Measurements from ENCODE around the gene TWIST2. TPM values are rescaled to one million over a fixed set of nuclear protein-coding genes. Genes with fewer than 3 reads are reported as not detected.

Gene TWIST2
- total RNA-seq, 1 experiment from 2014 or later: 0.22 TPM

DNA sequence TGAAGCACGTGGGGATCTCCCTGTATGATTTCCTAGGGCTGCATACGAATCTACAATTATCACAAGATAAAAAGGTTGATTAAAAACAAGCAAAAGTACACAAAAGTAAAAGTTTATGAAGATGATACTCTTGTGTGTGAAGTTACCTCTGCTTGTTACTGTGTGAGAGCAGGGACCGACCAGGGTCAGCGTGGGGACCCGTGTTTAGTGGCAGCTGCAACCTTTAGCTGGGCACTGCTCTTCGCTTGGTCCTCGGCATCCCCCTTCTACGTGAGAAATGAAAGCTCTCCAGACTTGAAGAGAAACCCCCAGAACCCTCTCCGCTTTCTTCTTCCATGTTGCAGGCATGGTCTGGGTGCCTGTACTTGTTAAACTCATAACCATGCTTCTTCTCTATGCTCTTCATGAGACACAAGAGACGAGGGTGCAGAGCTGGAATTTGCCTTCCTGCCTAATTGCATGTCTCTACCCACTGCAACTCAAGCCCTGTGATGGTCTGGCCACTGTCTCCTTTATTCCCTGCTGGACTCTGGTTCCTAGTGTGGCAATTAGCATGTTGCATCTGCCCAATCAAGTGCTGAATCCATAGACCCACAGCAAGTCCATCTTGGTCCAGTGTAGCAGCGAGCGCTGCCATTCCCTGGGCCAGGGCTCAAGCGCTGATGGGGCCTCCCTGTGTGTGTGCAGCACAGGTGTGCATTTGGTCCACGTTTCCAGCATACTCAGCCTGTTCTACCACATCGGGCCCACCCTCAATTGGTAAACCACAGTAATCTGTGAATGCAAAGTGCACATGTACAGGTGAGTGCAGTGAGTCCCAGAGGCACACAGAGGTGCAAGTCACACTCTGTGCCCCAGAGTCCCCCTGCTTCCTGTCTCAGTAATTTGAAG, 88.5 kb downstream of the TWIST2 start:
- H2BK15ac ChIP-seq (ENCODE audit: low read depth, low read length): no peak overlapping the region
- no peaks in the 10 kb centered on the region for H3K79me2 ChIP-seq (ENCODE audit: insufficient read depth, low read length)
- H3K23ac ChIP-seq (ENCODE audit: insufficient read length, low read depth, low read length): no peak overlapping the region
- H3K9ac ChIP-seq (ENCODE audit: extremely low read depth, insufficient read length, low read length): no peak overlapping the region
- no peak overlapping the region for H3K4ac ChIP-seq (ENCODE audit: low read depth, low read length)
- no peaks in the 10 kb centered on the region for H3K27me3 ChIP-seq (ENCODE audit: insufficient read depth, low read length)
- no peaks in the 10 kb centered on the region for H3K79me1 ChIP-seq (ENCODE audit: insufficient read depth, low read depth, low read length, poor library complexity, severe bottlenecking)
- no peak overlapping the region for H4K5ac ChIP-seq (ENCODE audit: insufficient read length, low read depth, low read length)
- no peak overlapping the region for H3K14ac ChIP-seq (ENCODE audit: insufficient read depth, low read length)
- H3K4me2 ChIP-seq (ENCODE audit: insufficient read depth, insufficient read length, low read length): no peak overlapping the region
- H4K8ac ChIP-seq (replicated peaks; ENCODE audit: insufficient read length, low read depth, low read length): no peak overlapping the region
- no peak overlapping the region for H2AFZ ChIP-seq (ENCODE audit: low read length)
- H3K4me1 ChIP-seq (ENCODE audit: insufficient read depth, low read length): no peaks in the 10 kb centered on the region
- H3K56ac ChIP-seq (ENCODE audit: insufficient read length, low read depth, low read length): no peak overlapping the region
- no peak overlapping the region for H3K18ac ChIP-seq (ENCODE audit: insufficient read length, low read depth, low read length)
- WGBS (ENCODE audit: extremely low coverage, insufficient read length, low lambda C conversion rate): no CpG with 5 or more reads among the region's 15 CpGs
- H2BK120ac ChIP-seq (ENCODE audit: low read depth, low read length, poor library complexity, severe bottlenecking): no peak overlapping the region
- no peak overlapping the region for H2AK5ac ChIP-seq (ENCODE audit: insufficient read length, low read length)
- Mint-ChIP-seq H3K9me3 (no peaks in the 10 kb centered on the region; a peak in 1 of 5 replicates), H3K4me3 (no peak overlapping the region), H3K4me1 (no peaks in the 10 kb centered on the region; a peak in 1 of 4 replicates), H3K27ac (no peak overlapping the region), H3K27me3 (ENCODE audit: low read depth) (peaks cover 43% of the 10 kb centered on the region), H3K36me3 (ENCODE audit: insufficient read depth in 1 of 3, low read depth in 3 of 3) (no peaks in the 10 kb centered on the region)
- no peak overlapping the region for H2BK5ac ChIP-seq (ENCODE audit: insufficient read length, low read length)
- H4K91ac ChIP-seq (ENCODE audit: insufficient read length, low read depth, low read length): no peak overlapping the region
- no peak overlapping the region for H2BK20ac ChIP-seq (ENCODE audit: low read depth, low read length, poor library complexity, severe bottlenecking)
- no peak overlapping the region for H2BK12ac ChIP-seq (ENCODE audit: insufficient read length, low read depth, low read length)
- H3K23me2 ChIP-seq (ENCODE audit: insufficient read length, low read depth, low read length, poor library complexity, severe bottlenecking): no peaks in the 10 kb centered on the region
- H4K20me1 ChIP-seq (ENCODE audit: control insufficient read depth, insufficient read depth, insufficient read length): no peaks in the 10 kb centered on the region
- no peak overlapping the region for H3T11ph ChIP-seq (ENCODE audit: low read length)
- peak; percentile 19 for DNase-seq
- H3K9me3 ChIP-seq (ENCODE audit: control insufficient read depth, low read depth, low read length): no peaks in the 10 kb centered on the region
- TF ChIP-seq, protein P1, sequence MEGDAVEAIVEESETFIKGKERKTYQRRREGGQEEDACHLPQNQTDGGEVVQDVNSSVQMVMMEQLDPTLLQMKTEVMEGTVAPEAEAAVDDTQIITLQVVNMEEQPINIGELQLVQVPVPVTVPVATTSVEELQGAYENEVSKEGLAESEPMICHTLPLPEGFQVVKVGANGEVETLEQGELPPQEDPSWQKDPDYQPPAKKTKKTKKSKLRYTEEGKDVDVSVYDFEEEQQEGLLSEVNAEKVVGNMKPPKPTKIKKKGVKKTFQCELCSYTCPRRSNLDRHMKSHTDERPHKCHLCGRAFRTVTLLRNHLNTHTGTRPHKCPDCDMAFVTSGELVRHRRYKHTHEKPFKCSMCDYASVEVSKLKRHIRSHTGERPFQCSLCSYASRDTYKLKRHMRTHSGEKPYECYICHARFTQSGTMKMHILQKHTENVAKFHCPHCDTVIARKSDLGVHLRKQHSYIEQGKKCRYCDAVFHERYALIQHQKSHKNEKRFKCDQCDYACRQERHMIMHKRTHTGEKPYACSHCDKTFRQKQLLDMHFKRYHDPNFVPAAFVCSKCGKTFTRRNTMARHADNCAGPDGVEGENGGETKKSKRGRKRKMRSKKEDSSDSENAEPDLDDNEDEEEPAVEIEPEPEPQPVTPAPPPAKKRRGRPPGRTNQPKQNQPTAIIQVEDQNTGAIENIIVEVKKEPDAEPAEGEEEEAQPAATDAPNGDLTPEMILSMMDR (conservative IDR thresholded peaks at IDR 0.05): no peak
- no peak overlapping the region for H3K27ac ChIP-seq (ENCODE audit: insufficient read length, low read depth, low read length)

Measured in H9 (cell line).